ENCODE measurements around the gene SAMD1.
A peak's percentile ranks its signal among the peaks of the same experiment; 100 is the strongest.

Gene SAMD1

GRCh38 chr19:14111486-14111885 is 20.9 kb upstream of the SAMD1 start:
- H3K36me3 ChIP-seq (replicated peaks in 1 of 2; ENCODE audit: control insufficient read depth in 2 of 2, insufficient read depth in 2 of 2, low read length in 2 of 2) = peaks cover 0 to 7% of the 10 kb centered on the region in 2 donors
- H3K23ac ChIP-seq (ENCODE audit: low read depth, low read length, poor library complexity) = no peak overlapping the region
- H3K4ac ChIP-seq (ENCODE audit: low read length) = no peak overlapping the region
- no peak for DNase-seq (ENCODE audit: low spot score)
- H2AK5ac ChIP-seq (ENCODE audit: low read depth, low read length) = no peak overlapping the region
- H4K91ac ChIP-seq (ENCODE audit: low read depth, low read length, poor library complexity) = no peak overlapping the region
- H3K4me2 ChIP-seq (ENCODE audit: insufficient read depth, low read length, poor library complexity, severe bottlenecking) = no peak overlapping the region
- H2BK120ac ChIP-seq (ENCODE audit: low read depth, low read length) = no peak overlapping the region
- no peak overlapping the region for H2AFZ ChIP-seq (ENCODE audit: low read length)
- H3K79me1 ChIP-seq (ENCODE audit: low read depth, low read length) = peaks cover 2% of the 10 kb centered on the region
- H3K4me1 ChIP-seq (ENCODE audit: control insufficient read depth in 2 of 2, insufficient read depth in 1 of 2, low read depth in 1 of 2, low read length in 2 of 2) = peaks cover under 1 to 22% of the 10 kb centered on the region in 2 donors
- H4K8ac ChIP-seq (ENCODE audit: low read depth, low read length) = no peak overlapping the region
- no peak overlapping the region for H3K14ac ChIP-seq (ENCODE audit: low read length)
- WGBS, 2 donors (ENCODE audit: extremely low coverage in 2 of 2, insufficient read length in 2 of 2, insufficient replicate concordance in 1 of 2) = no CpG with 5 or more reads among the region's 1 CpG
- H3K18ac ChIP-seq (ENCODE audit: low read length) = no peak overlapping the region
- H2BK12ac ChIP-seq (ENCODE audit: low read length) = no peak overlapping the region
- H2BK5ac ChIP-seq (ENCODE audit: low read length) = no peak overlapping the region
- H3K27ac ChIP-seq (replicated peaks; ENCODE audit: low read length) = no peak overlapping the region
- H3K4me3 ChIP-seq (ENCODE audit: low read length in 2 of 2) = no peak overlapping the region
- no peak overlapping the region for H3K9ac ChIP-seq (ENCODE audit: low read depth, low read length, poor library complexity)
- no peak overlapping the region for H2BK15ac ChIP-seq (ENCODE audit: low read length)
- H3K27me3 ChIP-seq (ENCODE audit: control insufficient read depth in 3 of 3, insufficient read depth in 3 of 3, low read depth in 1 of 3, low read length in 3 of 3) = no peaks in the 10 kb centered on the region
- H3K9me3 ChIP-seq (replicated peaks in 1 of 2; ENCODE audit: control insufficient read depth in 2 of 2, insufficient read depth in 1 of 2, low read depth in 1 of 2, low read length in 2 of 2) = no peaks in the 10 kb centered on the region

DNA sequence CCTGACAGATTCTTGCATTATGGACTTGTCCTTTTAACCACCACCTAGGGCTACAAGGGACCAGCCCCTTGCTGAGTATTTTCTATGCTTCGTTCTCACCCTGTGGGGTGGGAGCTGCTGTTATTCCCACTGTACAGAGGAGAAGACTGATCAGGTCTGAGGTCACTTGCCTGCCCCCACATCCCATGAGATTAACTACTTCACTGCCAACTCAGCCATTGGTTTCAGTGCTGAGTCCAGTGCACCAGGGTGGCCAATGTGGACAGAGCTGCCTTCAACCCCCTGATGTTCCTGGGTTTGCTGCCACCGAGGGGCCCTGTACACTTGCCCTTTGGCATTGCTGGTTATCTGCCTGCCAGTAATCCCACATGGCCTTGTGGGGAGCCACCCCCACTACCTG is 20.1 kb upstream of the SAMD1 start:
- Histone ChIP-seq H3K4me2 (ENCODE audit: insufficient read depth, low read length, poor library complexity, severe bottlenecking) (no peak overlapping the region), H3K79me1 (ENCODE audit: low read depth, low read length) (peaks cover 2% of the 10 kb centered on the region), H3K14ac (ENCODE audit: low read length) (no peak overlapping the region), H2BK12ac (ENCODE audit: low read length) (no peak overlapping the region), H3K27me3 (ENCODE audit: control insufficient read depth in 3 of 3, insufficient read depth in 3 of 3, low read depth in 1 of 3, low read length in 3 of 3) (no peaks in the 10 kb centered on the region), H3K18ac (ENCODE audit: low read length) (no peak overlapping the region), H2BK15ac (ENCODE audit: low read length) (no peak overlapping the region), H3K23ac (ENCODE audit: low read depth, low read length, poor library complexity) (no peak overlapping the region), H3K9me3 (replicated peaks in 1 of 2; ENCODE audit: control insufficient read depth in 2 of 2, insufficient read depth in 1 of 2, low read depth in 1 of 2, low read length in 2 of 2) (no peaks in the 10 kb centered on the region), H2AK5ac (ENCODE audit: low read depth, low read length) (no peak overlapping the region), H4K91ac (ENCODE audit: low read depth, low read length, poor library complexity) (no peak overlapping the region), H3K36me3 (replicated peaks in 1 of 2; ENCODE audit: control insufficient read depth in 2 of 2, insufficient read depth in 2 of 2, low read length in 2 of 2) (peaks cover 3 to 15% of the 10 kb centered on the region in 2 donors), H2AFZ (ENCODE audit: low read length) (no peak overlapping the region), H3K9ac (ENCODE audit: low read depth, low read length, poor library complexity) (no peak overlapping the region), H3K4me1 (ENCODE audit: control insufficient read depth in 2 of 2, insufficient read depth in 1 of 2, low read depth in 1 of 2, low read length in 2 of 2) (peaks cover 0 to 16% of the 10 kb centered on the region in 2 donors), H4K8ac (ENCODE audit: low read depth, low read length) (no peak overlapping the region), H2BK5ac (ENCODE audit: low read length) (no peak overlapping the region), H2BK120ac (ENCODE audit: low read depth, low read length) (no peak overlapping the region), H3K27ac (replicated peaks; ENCODE audit: low read length) (no peak overlapping the region), H3K4me3 (ENCODE audit: low read length in 2 of 2) (no peak overlapping the region), H3K4ac (ENCODE audit: low read length) (no peak overlapping the region)
- no CpG with 5 or more reads among the region's 2 CpGs for WGBS, 2 donors (ENCODE audit: extremely low coverage in 2 of 2, insufficient read length in 2 of 2, insufficient replicate concordance in 1 of 2)
- no peak for DNase-seq (ENCODE audit: low spot score)

DNA sequence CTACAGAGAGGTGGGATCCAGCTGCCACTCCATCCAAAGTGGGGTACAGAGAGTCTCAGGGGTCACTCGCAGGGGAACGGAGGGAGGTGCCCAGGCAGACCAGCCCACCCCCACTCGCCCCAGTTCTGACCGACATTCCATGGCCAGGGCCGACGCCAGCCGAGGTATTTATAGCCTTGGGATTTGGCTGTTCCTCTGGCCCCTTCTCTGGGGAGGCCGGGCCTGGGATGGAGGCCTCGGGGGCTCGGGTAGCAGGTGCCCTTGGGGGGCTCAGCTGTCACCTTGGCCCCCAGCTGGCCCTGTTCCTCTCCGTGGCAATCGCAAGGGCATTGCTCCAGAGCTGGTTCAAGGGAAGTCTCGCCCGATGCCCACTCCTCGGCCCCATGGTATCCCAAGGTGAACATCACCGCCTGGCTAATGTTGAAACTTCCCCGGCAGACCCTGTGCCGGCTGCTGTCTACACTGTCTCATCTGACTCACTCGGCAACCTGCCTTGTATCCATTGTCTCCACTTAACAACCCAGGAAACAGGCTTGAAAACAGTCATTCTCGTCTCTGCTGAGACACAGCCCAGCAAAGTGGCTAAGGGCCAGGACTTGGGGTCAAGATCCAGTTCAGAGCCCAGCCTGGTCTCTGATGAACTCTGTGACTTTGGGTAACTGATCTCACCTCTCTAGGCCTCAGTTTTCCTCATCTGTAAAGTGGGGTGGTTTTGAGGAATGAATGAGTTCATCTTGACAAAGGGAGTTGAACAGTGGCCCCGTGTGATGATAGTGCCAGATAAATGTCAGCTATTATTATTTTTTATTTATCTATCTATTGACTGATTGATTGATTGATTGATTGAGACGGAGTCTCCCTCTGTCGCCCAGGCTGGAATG is 17.3 kb upstream of the SAMD1 start:
- Histone ChIP-seq H3K18ac (ENCODE audit: low read length) (no peak overlapping the region), H3K4me2 (ENCODE audit: insufficient read depth, low read length, poor library complexity, severe bottlenecking) (no peak overlapping the region), H3K27ac (replicated peaks; ENCODE audit: low read length) (no peak overlapping the region), H4K91ac (ENCODE audit: low read depth, low read length, poor library complexity) (no peak overlapping the region), H3K36me3 (replicated peaks in 1 of 2; ENCODE audit: control insufficient read depth in 2 of 2, insufficient read depth in 2 of 2, low read length in 2 of 2) (peaks cover 6 to 35% of the 10 kb centered on the region in 2 donors), H3K4me1 (ENCODE audit: control insufficient read depth in 2 of 2, insufficient read depth in 1 of 2, low read depth in 1 of 2, low read length in 2 of 2) (peaks cover 0 to 7% of the 10 kb centered on the region in 2 donors), H3K14ac (ENCODE audit: low read length) (no peak overlapping the region), H2BK5ac (ENCODE audit: low read length) (no peak overlapping the region), H2BK12ac (ENCODE audit: low read length) (no peak overlapping the region), H3K9ac (ENCODE audit: low read depth, low read length, poor library complexity) (no peak overlapping the region), H3K79me1 (ENCODE audit: low read depth, low read length) (peaks cover 2% of the 10 kb centered on the region), H3K27me3 (ENCODE audit: control insufficient read depth in 3 of 3, insufficient read depth in 3 of 3, low read depth in 1 of 3, low read length in 3 of 3) (no peaks in the 10 kb centered on the region), H2BK120ac (ENCODE audit: low read depth, low read length) (no peak overlapping the region), H3K4ac (ENCODE audit: low read length) (no peak overlapping the region), H3K9me3 (replicated peaks in 1 of 2; ENCODE audit: control insufficient read depth in 2 of 2, insufficient read depth in 1 of 2, low read depth in 1 of 2, low read length in 2 of 2) (no peaks in the 10 kb centered on the region), H3K23ac (ENCODE audit: low read depth, low read length, poor library complexity) (no peak overlapping the region), H2AFZ (ENCODE audit: low read length) (no peak overlapping the region), H4K8ac (ENCODE audit: low read depth, low read length) (no peak overlapping the region), H3K4me3 (ENCODE audit: low read length in 2 of 2) (no peak overlapping the region), H2AK5ac (ENCODE audit: low read depth, low read length) (no peak overlapping the region), H2BK15ac (ENCODE audit: low read length) (no peak overlapping the region)
- no CpG with 5 or more reads among the region's 23 CpGs for WGBS, 2 donors (ENCODE audit: extremely low coverage in 2 of 2, insufficient read length in 2 of 2, insufficient replicate concordance in 1 of 2)
- DNase-seq (ENCODE audit: low spot score) = no peak

GRCh38 chr19:14106840-14107239 is 16.3 kb upstream of the SAMD1 start:
- H3K9ac ChIP-seq (ENCODE audit: low read depth, low read length, poor library complexity) = no peak overlapping the region
- no peaks in the 10 kb centered on the region for H3K27me3 ChIP-seq (ENCODE audit: control insufficient read depth in 3 of 3, insufficient read depth in 3 of 3, low read depth in 1 of 3, low read length in 3 of 3)
- DNase-seq (ENCODE audit: low spot score) = no peak
- H2AFZ ChIP-seq (ENCODE audit: low read length) = no peak overlapping the region
- H3K14ac ChIP-seq (ENCODE audit: low read length) = no peak overlapping the region
- H3K4me3 ChIP-seq (ENCODE audit: low read length in 2 of 2) = peak overlapping the region in 1 of 2 donors; percentile 21
- no peak overlapping the region for H4K8ac ChIP-seq (ENCODE audit: low read depth, low read length)
- peak overlapping the region; percentile 31 for H3K23ac ChIP-seq (ENCODE audit: low read depth, low read length, poor library complexity)
- H3K18ac ChIP-seq (ENCODE audit: low read length) = no peak overlapping the region
- H2AK5ac ChIP-seq (ENCODE audit: low read depth, low read length) = no peak overlapping the region
- H3K79me1 ChIP-seq (ENCODE audit: low read depth, low read length) = peaks cover 1% of the 10 kb centered on the region
- WGBS, 2 donors (ENCODE audit: extremely low coverage in 2 of 2, insufficient read length in 2 of 2, insufficient replicate concordance in 1 of 2) = no CpG with 5 or more reads among the region's 16 CpGs
- no peak overlapping the region for H3K4me2 ChIP-seq (ENCODE audit: insufficient read depth, low read length, poor library complexity, severe bottlenecking)
- peaks cover 9 to 45% of the 10 kb centered on the region in 2 donors for H3K36me3 ChIP-seq (replicated peaks in 1 of 2; ENCODE audit: control insufficient read depth in 2 of 2, insufficient read depth in 2 of 2, low read length in 2 of 2)
- H2BK12ac ChIP-seq (ENCODE audit: low read length) = no peak overlapping the region
- no peaks in the 10 kb centered on the region for H3K4me1 ChIP-seq (ENCODE audit: control insufficient read depth in 2 of 2, insufficient read depth in 1 of 2, low read depth in 1 of 2, low read length in 2 of 2)
- no peak overlapping the region for H4K91ac ChIP-seq (ENCODE audit: low read depth, low read length, poor library complexity)
- no peak overlapping the region for H2BK120ac ChIP-seq (ENCODE audit: low read depth, low read length)
- H2BK5ac ChIP-seq (ENCODE audit: low read length) = no peak overlapping the region
- no peak overlapping the region for H3K4ac ChIP-seq (ENCODE audit: low read length)
- no peak overlapping the region for H2BK15ac ChIP-seq (ENCODE audit: low read length)
- H3K9me3 ChIP-seq (replicated peaks in 1 of 2; ENCODE audit: control insufficient read depth in 2 of 2, insufficient read depth in 1 of 2, low read depth in 1 of 2, low read length in 2 of 2) = no peaks in the 10 kb centered on the region
- H3K27ac ChIP-seq (replicated peaks; ENCODE audit: low read length) = no peak overlapping the region
